Measurements from ENCODE around the gene MED25.
A peak's percentile ranks its signal among the peaks of the same experiment; 100 is the strongest.

The MED25 gene

GRCh38 chr19:49787746-49788145 is 30.3 kb upstream of the MED25 start:
- ATAC-seq (replicated peaks) (no peak), DNase-seq (no peak)
- H3K36me3 Mint-ChIP-seq, result peaks cover 52 to 73% of the 10 kb centered on the region in 2 donors
- no peak overlapping the region for H3K27ac Mint-ChIP-seq
- no peaks in the 10 kb centered on the region for H3K9me3 Mint-ChIP-seq
- H3K4me3 Mint-ChIP-seq, result no peak overlapping the region
- H3K27me3 Mint-ChIP-seq, result no peaks in the 10 kb centered on the region
- H3K4me1 Mint-ChIP-seq, result peaks cover 0 to 4% of the 10 kb centered on the region in 2 donors

GRCh38 chr19:49788857-49789256 is 29.2 kb upstream of the MED25 start:
- H3K4me1 Mint-ChIP-seq, result peaks cover 6 to 9% of the 10 kb centered on the region in 2 donors
- no peak overlapping the region for H3K27ac Mint-ChIP-seq
- H3K4me3 Mint-ChIP-seq, result no peak overlapping the region
- H3K9me3 Mint-ChIP-seq, result no peaks in the 10 kb centered on the region
- peaks cover 49 to 71% of the 10 kb centered on the region in 2 donors for H3K36me3 Mint-ChIP-seq
- ATAC-seq (replicated peaks), result no peak
- H3K27me3 Mint-ChIP-seq, result no peaks in the 10 kb centered on the region
- no peak for DNase-seq

- Mint-ChIP-seq H3K4me3 (no peak overlapping the region), H3K9me3 (no peaks in the 10 kb centered on the region), H3K4me1 (peaks cover 6 to 9% of the 10 kb centered on the region in 2 donors), H3K27me3 (no peaks in the 10 kb centered on the region), H3K27ac (no peak overlapping the region), H3K36me3 (peaks cover 54 to 78% of the 10 kb centered on the region in 2 donors)
- no peak for DNase-seq
- ATAC-seq (replicated peaks), result no peak
Observed at GRCh38 chr19:49790866-49791265, 27.2 kb upstream of the MED25 start.

- H3K36me3 Mint-ChIP-seq, result peaks cover 55 to 77% of the 10 kb centered on the region in 2 donors
- H3K27me3 Mint-ChIP-seq, result no peaks in the 10 kb centered on the region
- ATAC-seq (replicated peaks) (no peak), DNase-seq (no peak)
- H3K27ac Mint-ChIP-seq, result no peak overlapping the region
- no peaks in the 10 kb centered on the region for H3K9me3 Mint-ChIP-seq
- peaks cover 4 to 6% of the 10 kb centered on the region in 2 donors for H3K4me1 Mint-ChIP-seq
- no peak overlapping the region for H3K4me3 Mint-ChIP-seq
Observed at GRCh38 chr19:49791776-49792445, 26.2 kb upstream of the MED25 start.

GRCh38 chr19:49792829-49793560 is 25.1 kb upstream of the MED25 start:
- Mint-ChIP-seq H3K4me1 (peaks cover 4 to 6% of the 10 kb centered on the region in 2 donors), H3K27ac (peak overlapping the region; percentile 65), H3K36me3 (peaks cover 53 to 73% of the 10 kb centered on the region in 2 donors), H3K27me3 (no peaks in the 10 kb centered on the region), H3K4me3 (no peak overlapping the region), H3K9me3 (no peaks in the 10 kb centered on the region)
- no peak for DNase-seq
- no peak for ATAC-seq (replicated peaks)

- H3K36me3 Mint-ChIP-seq, result peaks cover 54 to 73% of the 10 kb centered on the region in 2 donors
- H3K9me3 Mint-ChIP-seq, result no peaks in the 10 kb centered on the region
- peak; percentile 50 to 55 for ATAC-seq (replicated peaks)
- no peaks in the 10 kb centered on the region for H3K27me3 Mint-ChIP-seq
- H3K4me3 Mint-ChIP-seq, result no peak overlapping the region
- peak overlapping the region; percentile 65 for H3K27ac Mint-ChIP-seq
- no peak for DNase-seq
- H3K4me1 Mint-ChIP-seq, result peaks cover 4 to 6% of the 10 kb centered on the region in 2 donors
Observed at GRCh38 chr19:49793561-49793840, 24.6 kb upstream of the MED25 start.

GRCh38 chr19:49795615-49796014 is 22.5 kb upstream of the MED25 start:
- Mint-ChIP-seq H3K27ac (no peak overlapping the region), H3K4me3 (no peak overlapping the region), H3K36me3 (peaks cover 64 to 73% of the 10 kb centered on the region in 2 donors), H3K4me1 (peaks cover 4 to 6% of the 10 kb centered on the region in 2 donors), H3K27me3 (no peaks in the 10 kb centered on the region), H3K9me3 (no peaks in the 10 kb centered on the region)
- DNase-seq (no peak), ATAC-seq (replicated peaks) (no peak)

- Mint-ChIP-seq H3K9me3 (no peaks in the 10 kb centered on the region), H3K4me3 (no peak overlapping the region), H3K27me3 (no peaks in the 10 kb centered on the region), H3K27ac (no peak overlapping the region), H3K36me3 (peaks cover 60 to 71% of the 10 kb centered on the region in 2 donors), H3K4me1 (peaks cover under 1% of the 10 kb centered on the region in 2 donors)
- DNase-seq, result no peak
- no peak for ATAC-seq (replicated peaks)
Observed at GRCh38 chr19:49798574-49798973, 19.5 kb upstream of the MED25 start.

GRCh38 chr19:49799271-49799797 is 18.8 kb upstream of the MED25 start:
- Mint-ChIP-seq H3K4me1 (no peaks in the 10 kb centered on the region), H3K36me3 (peaks cover 63 to 70% of the 10 kb centered on the region in 2 donors), H3K4me3 (no peak overlapping the region), H3K27ac (no peak overlapping the region), H3K27me3 (no peaks in the 10 kb centered on the region), H3K9me3 (no peaks in the 10 kb centered on the region)
- DNase-seq (no peak), ATAC-seq (replicated peaks) (no peak)

- Mint-ChIP-seq H3K9me3 (no peaks in the 10 kb centered on the region), H3K27me3 (no peaks in the 10 kb centered on the region), H3K4me3 (no peak overlapping the region), H3K36me3 (peaks cover 61 to 64% of the 10 kb centered on the region in 2 donors), H3K4me1 (no peaks in the 10 kb centered on the region), H3K27ac (no peak overlapping the region)
- DNase-seq, result no peak
- ATAC-seq (replicated peaks), result peak in 1 of 2 donors; percentile 33
Observed at GRCh38 chr19:49799798-49800376, 18.2 kb upstream of the MED25 start.

- DNase-seq (no peak), ATAC-seq (replicated peaks) (no peak)
- H3K27ac Mint-ChIP-seq, result no peak overlapping the region
- no peaks in the 10 kb centered on the region for H3K9me3 Mint-ChIP-seq
- no peaks in the 10 kb centered on the region for H3K27me3 Mint-ChIP-seq
- no peaks in the 10 kb centered on the region for H3K4me1 Mint-ChIP-seq
- H3K4me3 Mint-ChIP-seq, result no peak overlapping the region
- H3K36me3 Mint-ChIP-seq, result peaks cover 52 to 55% of the 10 kb centered on the region in 2 donors
Observed at GRCh38 chr19:49800771-49801170, 17.3 kb upstream of the MED25 start.

GRCh38 chr19:49801401-49801888 is 16.6 kb upstream of the MED25 start:
- H3K9me3 Mint-ChIP-seq, result no peaks in the 10 kb centered on the region
- H3K36me3 Mint-ChIP-seq, result peaks cover 52 to 57% of the 10 kb centered on the region in 2 donors
- no peak overlapping the region for H3K4me3 Mint-ChIP-seq
- H3K27ac Mint-ChIP-seq, result no peak overlapping the region
- peaks cover 0 to 2% of the 10 kb centered on the region in 2 donors for H3K4me1 Mint-ChIP-seq
- no peak for ATAC-seq (replicated peaks)
- no peaks in the 10 kb centered on the region for H3K27me3 Mint-ChIP-seq
- no peak for DNase-seq

- peaks cover 52 to 53% of the 10 kb centered on the region in 2 donors for H3K36me3 Mint-ChIP-seq
Observed at GRCh38 chr19:49801966-49802661, 16.0 kb upstream of the MED25 start.

More at GRCh38 chr19:49801966-49802661, 16.0 kb upstream of the MED25 start:
- Mint-ChIP-seq H3K4me3 (no peak overlapping the region), H3K27me3 (no peaks in the 10 kb centered on the region), H3K4me1 (peaks cover 2 to 4% of the 10 kb centered on the region in 2 donors), H3K9me3 (no peaks in the 10 kb centered on the region), H3K27ac (no peak overlapping the region)
- ATAC-seq (replicated peaks), result no peak
- DNase-seq, result no peak
